ENCODE results near the gene RNF112. TPM values are rescaled to one million over a fixed set of nuclear protein-coding genes. Genes with fewer than 3 reads are reported as not detected.
"Not testable (repeated sequence)": the region's sequence is repeated elsewhere in the genome, so short reads cannot be mapped to it uniquely, and the experiment has no call there.

The RNF112 gene
- total RNA-seq, 1 donor from 2014 or later: 0.96 TPM

DNA sequence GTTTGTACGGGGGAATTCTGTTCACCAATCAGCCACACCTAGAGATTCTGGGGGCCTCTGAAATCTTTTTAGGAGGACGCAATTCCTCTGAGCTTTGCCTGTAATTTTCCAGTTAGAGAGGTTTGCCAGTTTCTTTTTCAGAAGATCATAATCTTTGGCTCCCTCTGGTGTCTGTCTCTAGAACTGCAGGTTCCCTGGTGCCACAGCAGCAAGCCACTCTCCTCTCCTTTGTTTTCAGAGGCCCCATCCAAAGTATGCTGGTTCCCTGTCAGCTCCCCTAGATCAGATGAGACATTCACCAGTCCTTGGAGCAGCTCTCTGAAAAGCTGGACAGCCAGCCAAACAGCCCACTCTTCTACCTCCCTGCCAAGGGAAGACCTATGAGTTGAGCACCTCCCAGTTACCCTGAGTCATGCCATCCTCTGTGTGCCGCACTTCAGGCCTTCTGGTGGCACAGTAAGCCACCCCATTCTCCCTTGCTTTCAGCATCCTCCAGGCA lies 36.1 kb downstream of the RNF112 start:
- intact Hi-C loops (cut with micrococcal nuclease): loop anchor here (1.0 kb wide), 3 partner anchors 61 to 85 kb away; partner anchors contain the start of gene B9D1

DNA sequence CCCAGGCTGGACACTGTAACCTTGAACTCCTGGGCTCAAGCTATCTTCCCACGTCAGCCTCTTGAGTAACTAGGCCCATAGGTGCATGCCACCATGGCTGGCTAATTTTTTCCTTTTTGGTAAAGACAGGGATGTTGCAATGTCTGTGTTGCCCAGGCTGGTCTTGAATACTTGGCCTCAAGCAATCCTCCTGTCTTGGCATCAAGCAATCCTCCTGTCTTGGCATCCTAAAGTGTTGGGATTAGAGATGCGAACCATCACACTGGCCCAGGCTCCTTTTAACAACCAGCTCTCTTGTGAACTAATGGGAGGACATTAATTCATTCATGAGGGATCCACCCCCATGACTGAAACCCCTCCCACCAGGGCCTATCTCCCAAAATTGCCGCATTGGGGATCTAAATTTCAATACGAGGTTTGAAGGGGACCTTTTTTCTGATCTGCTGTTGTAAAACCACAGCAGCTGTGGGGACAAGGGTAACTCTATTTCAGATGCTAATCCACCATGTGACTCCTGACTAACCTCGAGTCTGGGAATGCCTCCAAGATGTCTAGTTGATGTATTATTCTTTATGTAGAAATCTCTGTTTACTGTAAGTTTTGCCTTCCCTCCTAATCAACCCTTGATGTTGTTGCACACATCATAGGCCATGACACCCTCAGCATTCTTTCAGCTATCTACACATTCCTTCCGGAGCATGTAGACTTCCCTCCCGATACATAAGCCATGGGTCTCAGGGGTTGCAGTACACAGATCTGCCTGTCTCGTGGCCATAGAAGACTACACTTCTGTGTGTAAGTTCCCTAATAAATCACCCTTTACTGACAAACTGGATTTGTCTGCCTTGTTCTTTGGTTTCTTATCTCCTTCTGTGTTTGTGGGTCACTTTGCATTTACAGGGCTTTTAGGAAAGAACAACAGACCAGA lies 37.6 kb downstream of the RNF112 start:
- intact Hi-C loops (cut with micrococcal nuclease): no loop called here

DNA sequence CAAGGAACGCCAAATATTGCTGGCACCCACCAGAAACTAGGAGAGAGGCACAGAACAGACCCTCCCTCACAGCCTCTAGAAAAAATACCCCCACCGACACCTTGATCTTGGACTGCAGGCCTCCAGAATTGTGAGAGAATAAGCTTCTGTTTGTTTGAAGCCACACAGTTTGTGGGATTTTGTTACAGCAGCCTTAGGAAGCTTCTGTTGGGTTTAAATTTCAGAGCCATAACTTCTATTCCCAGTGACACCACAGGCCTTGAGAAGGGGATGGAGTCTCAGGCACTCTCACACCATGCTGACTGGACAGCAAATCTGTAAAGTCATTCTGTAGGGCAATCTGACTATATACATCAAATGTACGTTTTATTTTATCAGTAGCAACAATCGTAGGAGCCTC lies 38.6 kb downstream of the RNF112 start:
- intact Hi-C loops (cut with micrococcal nuclease): no loop called here

DNA sequence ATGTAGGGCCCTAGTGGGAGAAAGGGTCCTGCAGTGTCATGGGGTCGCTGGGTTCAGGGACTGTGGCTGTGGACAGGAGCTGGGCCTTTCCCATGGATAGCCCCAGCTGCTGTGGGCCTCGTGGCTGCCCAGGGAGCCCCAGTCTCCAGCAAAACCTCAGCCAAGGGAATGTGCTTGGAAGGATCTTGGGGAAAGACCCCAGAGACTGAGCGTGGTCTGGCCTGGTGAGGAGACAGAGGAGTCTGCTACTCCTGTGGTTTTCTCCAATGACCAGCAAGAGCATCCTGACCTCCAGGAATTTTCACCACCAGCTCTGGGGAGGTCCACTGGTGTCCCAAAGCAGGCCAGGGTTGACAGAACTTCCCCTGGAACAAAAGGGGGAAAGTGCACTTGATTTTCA lies 42.3 kb downstream of the RNF112 start:
- intact Hi-C loops (cut with micrococcal nuclease): no loop called here

DNA sequence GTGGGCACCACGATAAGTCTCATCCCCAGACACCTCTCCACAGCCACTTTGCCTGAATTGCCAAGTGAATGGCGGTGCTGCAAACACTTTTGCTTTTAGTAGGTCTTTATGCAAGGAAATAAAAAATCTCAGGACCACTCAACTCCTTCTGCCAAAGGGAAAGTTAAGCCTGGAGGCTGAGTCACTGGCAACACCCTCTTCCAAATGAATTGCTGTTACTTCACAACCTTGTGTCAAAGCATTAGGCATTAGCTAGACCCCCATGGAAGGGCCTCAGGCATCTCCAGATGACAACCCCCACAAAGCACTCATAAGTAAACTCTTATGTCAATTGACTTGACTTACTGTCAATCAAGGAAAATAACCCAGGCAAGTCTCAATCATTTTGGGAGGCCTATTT lies 43.0 kb downstream of the RNF112 start:
- intact Hi-C loops (cut with micrococcal nuclease): no loop called here

DNA sequence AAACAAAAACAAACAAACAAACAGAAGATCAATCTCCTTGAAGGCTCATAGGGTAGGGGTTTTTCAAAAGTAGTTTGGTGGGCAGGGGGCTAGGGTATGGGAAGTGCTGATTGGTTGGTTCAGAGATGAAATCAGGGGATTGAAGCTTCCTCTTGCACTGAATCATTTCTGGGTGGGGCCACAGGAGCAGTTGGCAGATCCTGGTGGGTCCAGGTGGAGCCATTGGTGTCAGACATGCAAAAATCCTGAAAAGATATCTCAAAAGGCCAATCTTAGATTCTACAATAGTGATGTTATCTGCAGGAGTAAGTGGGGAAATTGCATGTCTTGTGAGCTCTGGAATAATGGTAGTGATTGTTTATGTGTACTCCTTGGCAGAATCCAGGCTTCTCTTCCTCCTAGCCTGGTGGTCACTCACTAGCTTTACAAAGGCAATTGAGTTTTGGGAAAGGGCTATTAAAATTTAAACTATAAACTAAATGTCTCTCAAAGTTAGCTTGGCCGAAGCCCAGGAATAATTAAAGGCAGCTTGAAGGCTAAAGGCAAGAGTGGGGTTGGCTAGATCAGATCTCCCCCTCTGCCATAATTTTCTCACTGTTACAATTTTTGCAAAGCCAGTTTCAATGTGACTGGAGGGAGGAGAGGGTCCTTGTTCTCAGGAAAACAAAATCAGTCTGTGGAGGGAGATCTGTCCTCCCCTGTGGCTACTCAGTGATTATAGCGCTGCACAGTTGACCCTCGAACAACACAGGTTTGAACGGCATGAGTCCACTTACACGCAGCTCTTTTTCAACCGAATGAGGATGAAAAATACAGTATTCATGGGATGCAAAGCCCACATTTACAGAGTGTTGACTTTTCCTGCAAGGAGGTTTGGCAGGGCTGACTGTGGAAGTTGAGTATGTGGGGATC lies 45.2 kb downstream of the RNF112 start:
- intact Hi-C loops (cut with micrococcal nuclease): no loop called here

DNA sequence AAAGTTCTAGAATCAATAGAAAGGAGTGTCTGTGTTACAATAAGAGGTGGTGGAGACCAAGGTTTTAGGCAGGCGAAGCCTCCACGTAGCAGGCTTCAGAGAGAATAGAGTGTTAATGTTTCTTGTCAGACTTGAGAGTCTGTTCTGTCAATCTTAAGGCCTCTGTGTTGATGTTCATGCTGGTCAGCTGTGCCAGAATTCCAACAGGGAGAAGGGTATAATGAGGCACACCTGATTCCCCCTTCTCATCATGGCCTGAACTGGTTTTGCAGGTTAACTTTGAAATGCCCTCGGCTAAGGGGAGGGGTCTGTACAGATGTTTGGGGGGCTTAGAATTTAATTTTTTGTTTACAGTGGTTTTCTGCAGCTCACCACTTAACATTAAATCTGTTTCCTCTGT lies 46.0 kb downstream of the RNF112 start:
- intact Hi-C loops (cut with micrococcal nuclease): no loop called here

DNA sequence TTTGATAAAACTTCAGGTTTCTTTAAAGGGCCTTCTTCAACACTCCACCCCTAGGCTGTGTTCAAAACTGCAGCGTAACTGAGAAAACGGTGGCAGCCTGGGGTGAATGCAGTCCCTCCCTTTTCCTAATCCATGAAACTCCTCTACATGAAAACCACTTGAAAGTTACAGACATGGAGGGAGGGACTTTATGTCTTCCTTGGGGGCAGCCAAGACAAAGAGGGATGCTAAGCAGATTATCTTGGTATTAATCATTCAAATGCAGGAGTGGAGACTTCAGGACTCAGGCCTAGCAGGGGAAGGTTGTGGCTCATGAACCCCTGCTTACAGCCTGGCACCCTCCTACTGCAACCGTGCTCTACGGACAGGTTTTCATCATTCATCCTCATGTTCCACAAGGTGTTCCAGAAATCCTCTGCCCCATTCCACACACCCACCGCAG lies 46.8 kb downstream of the RNF112 start:
- intact Hi-C loops (cut with micrococcal nuclease): no loop called here

DNA sequence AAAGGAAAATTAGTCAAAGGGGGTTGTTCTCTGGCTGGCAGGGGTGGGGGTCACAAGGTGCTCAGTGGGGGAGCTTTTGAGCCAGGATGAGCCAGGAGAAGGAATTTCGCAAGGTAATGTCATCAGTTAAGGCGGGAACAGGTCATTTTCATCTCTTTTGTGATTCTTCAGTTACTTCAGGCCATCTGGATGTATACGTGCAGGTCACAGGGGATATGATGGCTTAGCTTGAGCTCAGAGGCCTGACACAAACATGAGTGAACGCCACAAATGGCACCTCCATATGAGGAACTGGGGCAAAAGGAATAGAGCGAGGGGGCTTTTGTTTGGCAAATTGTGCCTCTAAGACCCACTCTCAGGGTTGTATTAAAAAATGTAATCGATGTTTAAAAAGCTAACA lies 47.4 kb downstream of the RNF112 start:
- intact Hi-C loops (cut with micrococcal nuclease): not testable (repeated sequence)

DNA sequence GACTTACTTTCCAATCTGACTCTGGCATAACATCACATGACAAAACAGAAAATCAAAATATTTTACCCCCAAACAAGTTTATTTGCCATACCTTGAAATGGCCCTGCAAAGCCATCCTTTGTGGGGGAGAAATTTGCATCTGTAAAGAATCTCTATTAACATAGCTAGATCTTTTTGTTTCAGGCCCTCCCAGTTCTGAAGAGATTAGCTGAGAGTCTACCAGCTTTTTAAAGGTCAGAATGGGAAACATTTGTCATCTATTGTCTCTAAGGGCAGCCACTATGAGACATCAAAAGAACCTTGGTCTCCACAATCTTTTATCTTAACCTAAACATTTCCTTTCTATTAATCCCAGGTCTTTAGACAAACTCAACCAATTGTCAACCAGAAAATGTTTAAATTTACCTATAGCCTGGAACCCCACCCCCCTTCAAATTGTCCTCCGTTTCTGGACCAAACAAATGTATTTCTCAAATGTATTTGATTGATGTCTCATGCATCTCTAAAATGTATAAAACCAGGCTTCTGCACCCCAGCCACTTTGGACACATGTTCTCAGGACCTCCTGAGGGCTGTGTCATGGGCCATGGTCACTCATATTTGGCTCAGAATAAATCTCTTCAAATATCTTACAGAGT lies 48.1 kb downstream of the RNF112 start:
- intact Hi-C loops (cut with micrococcal nuclease): not testable (repeated sequence)

DNA sequence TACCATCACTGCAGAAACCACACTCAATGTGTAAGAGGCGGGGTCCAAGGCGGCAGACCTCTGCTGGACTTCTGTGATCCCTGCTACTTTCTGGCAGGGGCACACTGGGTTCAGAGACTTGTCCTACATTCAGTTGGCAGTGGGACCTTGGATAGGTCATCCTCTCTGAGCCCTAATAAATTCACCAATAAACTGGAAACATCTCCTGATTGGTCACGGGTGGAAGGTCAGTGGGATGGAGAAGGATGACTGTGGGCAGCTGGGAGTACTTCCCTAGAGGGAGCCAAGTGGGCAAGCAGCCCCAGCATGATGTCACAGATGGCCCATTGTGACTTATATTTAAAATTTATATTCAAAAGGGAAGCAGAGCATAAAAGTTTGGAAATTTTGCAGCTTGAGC lies 49.7 kb downstream of the RNF112 start:
- intact Hi-C loops (cut with micrococcal nuclease): no loop called here

DNA sequence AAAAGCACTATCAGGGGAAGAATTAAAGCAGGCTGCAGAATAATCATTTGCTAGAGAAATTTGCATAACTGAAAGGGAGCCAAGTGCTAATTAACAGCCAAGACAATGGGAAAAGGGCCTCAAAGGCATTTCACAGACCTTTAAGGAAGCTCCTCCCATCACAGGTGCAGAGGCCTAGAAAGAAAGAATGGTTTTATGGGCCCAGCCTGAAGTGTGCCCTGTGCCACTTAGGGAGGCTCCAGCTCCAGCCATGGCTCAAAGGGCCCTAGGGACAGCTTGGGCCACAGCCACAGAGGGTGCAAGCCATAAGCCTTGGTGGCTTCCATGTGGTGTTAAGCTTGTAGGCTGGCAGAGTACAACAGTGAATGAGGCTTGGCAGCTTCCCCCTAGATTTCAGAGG lies 50.1 kb downstream of the RNF112 start:
- intact Hi-C loops (cut with micrococcal nuclease): no loop called here

DNA sequence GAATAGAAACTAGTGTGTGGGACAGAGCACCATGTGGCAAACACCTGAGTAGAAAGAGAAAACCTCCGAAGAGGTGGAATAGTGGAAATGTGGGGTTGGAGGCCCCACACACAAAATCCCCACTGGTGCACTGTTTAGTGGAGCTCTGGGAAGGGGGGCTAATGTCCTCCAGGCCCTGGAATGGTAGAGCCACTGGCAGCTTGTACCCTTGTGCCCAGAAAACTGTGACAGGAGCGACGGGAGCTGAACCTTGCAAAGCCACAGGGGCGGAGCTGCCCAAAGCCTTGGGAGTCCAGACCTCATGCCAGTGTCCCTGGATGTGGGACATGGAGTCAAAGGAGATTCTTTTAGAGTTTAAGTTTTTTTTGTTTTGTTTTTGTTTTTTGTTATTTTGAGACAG lies 50.6 kb downstream of the RNF112 start:
- intact Hi-C loops (cut with micrococcal nuclease): no loop called here

DNA sequence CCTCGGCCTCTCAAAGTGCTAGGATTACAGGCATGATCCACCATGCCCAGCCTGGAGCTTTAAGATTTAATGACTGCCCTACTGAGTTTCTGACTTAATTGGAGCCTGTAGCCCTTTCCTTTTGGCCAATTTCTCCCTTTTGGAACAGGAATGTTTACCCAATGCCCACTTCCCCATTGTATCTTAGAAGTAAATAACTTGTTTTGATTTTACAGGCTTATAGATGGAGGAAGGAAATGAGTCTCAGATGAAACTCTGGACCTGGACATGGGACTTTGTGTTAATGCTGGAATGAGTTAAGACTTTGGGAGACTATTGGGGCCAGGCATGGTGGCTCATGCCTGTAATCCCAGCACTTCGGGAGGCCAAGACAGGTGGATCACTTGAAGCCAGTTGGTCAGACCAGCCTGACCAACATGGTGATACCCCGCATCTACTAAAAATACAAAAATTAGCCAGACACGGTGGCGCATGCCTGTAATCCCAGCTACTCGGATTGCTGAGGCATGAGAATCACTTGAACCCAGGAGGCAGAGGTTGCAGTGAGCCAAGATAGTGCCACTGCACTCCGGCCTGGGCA lies 51.5 kb downstream of the RNF112 start:
- intact Hi-C loops (cut with micrococcal nuclease): not testable (repeated sequence)

DNA sequence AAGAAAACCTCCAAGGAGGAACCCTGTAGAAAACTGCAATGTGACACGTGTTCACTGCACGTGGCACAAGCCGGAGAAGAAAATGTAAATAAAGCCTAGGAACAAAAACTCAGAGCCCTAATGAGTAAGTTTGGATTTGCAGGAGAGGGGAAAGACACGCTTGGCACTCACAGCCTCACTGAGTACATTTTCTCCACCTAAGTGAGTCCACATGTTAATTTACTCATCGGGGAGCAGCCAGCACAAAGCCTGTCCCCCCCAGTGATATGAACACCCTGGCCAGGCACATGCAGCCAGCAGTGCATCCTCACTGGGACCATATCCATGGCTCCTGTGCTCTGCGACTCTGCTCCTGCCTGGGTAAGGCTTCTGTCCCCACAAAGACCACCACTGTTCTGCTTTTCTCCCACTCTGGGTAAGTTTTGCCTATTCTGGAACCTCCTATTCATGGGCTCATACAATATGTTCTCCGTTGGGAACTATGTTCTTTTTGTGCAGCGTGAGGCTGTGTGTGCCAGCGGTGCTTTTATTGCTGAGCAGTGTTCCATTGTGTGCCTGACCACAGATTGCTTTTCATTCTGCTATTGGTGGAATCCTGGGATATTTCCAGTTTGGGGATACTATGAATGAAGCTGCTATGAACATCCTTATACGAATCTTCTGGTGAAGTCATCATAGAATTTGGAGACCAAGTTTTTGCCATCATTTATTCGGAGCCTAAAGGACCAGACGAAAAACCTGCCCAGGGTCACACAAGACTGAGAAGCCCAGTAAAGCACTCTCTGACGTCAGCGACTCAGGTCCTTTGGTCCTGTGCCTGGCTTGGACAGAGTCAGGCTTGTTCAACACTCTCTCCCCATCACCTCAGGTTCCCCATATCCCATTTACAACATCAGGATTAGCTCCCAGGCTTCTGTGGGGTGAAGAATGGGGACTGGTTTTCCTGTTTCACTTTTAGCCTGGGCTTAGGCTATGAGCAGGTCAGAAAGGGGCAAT lies 53.3 kb downstream of the RNF112 start:
- intact Hi-C loops (cut with micrococcal nuclease): no loop called here

Other genes with a start within 250 kb of the RNF112 start
- 7.2 and 8.6 TPM in 2 replicates for gene EPN2, start 173.9 kb upstream of the RNF112 start, total RNA-seq
- gene B9D1, start 48.5 kb upstream of the RNF112 start, total RNA-seq: 2.5 and 3.0 TPM in 2 replicates
- 32.1 and 33.2 TPM in 2 replicates for gene MAPK7, start 32.7 kb upstream of the RNF112 start, total RNA-seq
- gene MFAP4, start 24.0 kb upstream of the RNF112 start, total RNA-seq: not detected in 2 replicates
- 0.25 TPM in 1 of 2 replicates, not detected in the other for gene SLC47A1, start 122.6 kb downstream of the RNF112 start, total RNA-seq
- 30.9 and 32.7 TPM in 2 replicates for gene ALDH3A2, start 237.5 kb downstream of the RNF112 start, total RNA-seq